Jurkat, Clone E6-1 (cell line): ENCODE data around the gene PRPSAP2.

ENCODE experiments used
- DNase-seq: peaks from one replicate; pipeline ENCODE4 v3.0.0-alpha.2; 2011; ENCODE audit warnings: low read depth, low spot score
- H3K4me3 ChIP-seq: 2 replicates; pipeline ENCODE4 v1.5.1; 2011; ENCODE audit warnings: mild to moderate bottlenecking, low read length, control low read depth, moderate library complexity

The PRPSAP2 gene

GRCh38 chr17:18970582-18971480 is 112.9 kb downstream of the PRPSAP2 start:
- H3K4me3 ChIP-seq: no peak overlapping the region
- no peak for DNase-seq

DNA sequence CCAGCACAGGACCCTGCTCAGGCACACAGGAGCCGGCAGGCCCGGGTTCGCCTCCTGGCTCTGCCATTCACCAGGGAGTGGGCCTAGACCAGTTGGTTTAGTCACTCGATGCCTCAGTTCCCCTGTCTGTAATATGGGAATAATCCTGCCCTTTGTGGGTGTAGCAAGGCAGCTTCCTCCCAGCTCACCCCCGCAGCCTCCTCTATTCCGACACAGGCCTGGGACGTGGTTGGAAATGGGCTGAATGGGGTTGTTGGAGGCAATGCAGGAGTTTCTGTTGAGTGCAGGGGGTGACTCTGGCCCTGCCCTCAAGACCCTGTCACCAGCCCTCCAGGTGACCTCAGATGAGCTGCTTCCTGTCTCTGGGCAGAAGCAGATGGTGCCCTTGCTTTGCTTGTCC is 113.9 kb downstream of the PRPSAP2 start:
- H3K4me3 ChIP-seq: no peak overlapping the region
- DNase-seq: no peak

DNA sequence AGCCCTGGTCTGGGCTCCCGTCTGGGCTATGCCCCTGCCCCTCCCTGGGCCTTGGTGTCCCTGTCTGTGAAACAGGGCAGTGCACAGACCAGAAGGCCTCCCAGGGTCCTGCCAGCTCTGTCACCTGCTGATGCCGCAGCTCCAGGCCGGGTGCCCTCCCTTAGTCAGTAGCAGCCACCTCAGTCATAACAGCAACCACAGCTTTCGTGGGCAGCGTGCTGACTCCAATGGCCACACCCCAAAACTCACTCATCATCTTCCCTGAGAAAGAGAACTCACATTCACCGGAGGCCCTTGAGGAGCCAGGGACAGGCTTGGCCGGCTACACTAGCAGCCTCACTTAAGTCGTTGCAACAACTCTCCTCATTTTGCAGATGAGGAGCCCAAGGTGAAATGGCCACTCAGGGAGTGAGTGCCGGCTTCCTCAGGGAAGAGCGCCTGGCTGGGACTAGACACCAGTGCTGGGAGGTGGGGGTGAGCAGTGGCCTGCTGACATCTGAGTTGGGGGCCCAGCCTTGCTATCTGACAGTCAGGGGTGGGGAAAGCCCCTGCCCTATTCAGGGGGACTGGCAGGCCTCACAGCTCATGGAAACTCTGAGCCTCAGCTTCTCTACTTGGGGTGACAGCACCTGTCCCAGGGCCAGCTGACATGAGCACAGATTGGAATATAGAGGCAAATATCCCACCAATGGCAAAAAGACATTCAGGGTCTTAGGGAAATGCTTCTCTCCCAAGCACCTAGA is 116.6 kb downstream of the PRPSAP2 start:
- no peak for DNase-seq
- H3K4me3 ChIP-seq: no peak overlapping the region

DNA sequence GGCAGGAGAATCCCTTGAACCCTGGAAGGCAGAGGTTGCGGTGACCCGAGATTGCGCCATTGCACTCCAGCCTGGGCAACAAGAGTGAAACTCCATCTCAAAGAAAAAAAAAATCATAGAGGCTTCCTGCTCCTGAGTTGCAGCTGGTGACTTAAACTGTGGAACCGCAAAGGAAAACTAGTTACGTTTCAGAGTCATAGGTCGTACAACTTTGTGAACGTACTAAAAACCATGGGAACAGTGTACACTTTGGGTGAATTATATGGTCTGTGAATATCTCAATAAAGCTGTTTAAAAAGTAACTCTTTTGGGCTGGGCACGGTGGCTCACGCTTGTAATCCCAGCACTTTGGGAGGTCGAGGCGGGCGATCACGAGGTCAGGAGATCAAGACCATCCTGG is 117.7 kb downstream of the PRPSAP2 start:
- no peak overlapping the region for H3K4me3 ChIP-seq
- no peak for DNase-seq

DNA sequence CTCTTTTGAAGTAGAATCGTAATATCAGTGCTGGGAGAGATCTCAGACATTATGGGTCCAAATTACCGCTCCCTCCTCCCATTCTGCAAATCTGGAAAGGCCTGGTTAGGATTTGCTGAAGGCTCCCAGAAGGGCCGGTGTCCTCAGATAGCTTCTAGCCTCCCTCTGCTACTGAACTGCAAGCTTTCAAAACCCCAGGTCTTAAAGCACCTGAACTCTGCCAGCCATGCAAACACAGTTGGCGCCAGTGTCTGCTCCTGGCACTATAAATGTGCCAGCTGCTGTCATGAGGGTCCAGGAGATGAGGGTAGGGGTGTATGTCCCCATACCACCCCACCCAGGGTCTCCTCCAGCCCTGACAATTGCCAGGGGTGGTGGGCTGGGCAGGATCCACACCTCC is 118.3 kb downstream of the PRPSAP2 start:
- no peak for DNase-seq

DNA sequence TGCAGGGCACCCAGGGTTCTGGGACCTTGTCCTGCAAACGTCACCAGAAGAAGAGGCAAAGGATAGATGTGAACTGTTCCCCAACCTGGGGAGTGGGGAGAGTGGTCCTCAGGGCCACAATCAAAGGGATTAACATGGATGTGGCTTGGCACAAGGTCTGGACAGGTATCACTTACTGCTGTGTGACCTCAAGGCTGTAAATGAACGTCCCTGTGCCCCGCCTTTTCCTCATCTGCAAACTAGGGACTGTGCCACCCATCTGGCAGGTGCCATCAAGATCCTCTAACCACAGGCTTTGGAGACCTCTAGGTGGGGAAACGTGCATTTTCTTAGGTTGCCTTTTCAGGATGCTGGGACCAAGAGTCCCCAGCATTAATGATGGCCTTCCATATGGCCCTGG is 119.1 kb downstream of the PRPSAP2 start:
- DNase-seq: no peak
- no peak overlapping the region for H3K4me3 ChIP-seq

More for the DNA sequence above, 118.3 kb downstream of the PRPSAP2 start:
- H3K4me3 ChIP-seq: no peak overlapping the region

GRCh38 chr17:18977646-18978045 is 119.7 kb downstream of the PRPSAP2 start:
- no peak for DNase-seq
- H3K4me3 ChIP-seq: no peak overlapping the region

DNA sequence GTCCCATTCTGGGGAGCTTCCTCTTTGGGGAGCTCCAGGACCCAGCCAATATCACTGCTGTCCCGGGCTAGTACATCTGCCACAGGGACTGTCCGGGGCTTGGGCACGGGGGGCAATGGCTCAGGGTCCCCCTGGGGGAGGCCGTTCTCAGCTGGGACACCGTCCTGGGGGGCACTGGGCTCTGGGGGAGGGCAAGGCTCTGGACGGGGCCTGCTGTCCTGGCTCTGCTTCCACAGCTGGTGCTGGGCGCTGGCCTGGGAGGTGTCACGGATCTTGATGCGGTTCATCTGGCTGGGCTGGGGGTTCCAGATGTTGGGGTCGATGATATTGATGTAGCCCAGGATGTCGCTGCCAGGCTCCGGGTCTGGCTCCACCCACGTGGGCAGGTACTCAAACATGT is 120.1 kb downstream of the PRPSAP2 start:
- no peak overlapping the region for H3K4me3 ChIP-seq
- no peak for DNase-seq

DNA sequence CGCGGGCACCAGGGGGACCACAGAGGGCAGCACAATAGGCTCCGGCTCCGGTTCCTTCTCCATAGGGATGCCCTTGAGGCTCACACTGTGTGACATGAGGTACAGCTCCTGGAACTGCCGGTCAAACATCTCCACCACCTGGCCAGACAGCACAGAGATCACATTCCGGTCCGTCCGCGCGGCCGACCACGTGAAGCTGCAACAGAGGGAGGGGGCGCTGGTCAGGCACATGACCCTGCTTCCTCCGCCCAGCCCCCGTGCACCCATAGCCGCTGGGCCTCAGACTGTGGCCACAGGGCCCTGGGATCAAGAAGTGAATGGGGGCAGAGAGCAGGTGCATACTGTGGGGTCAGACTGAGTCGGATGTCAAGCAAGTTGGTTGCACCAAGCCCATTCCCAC is 120.7 kb downstream of the PRPSAP2 start:
- no peak overlapping the region for H3K4me3 ChIP-seq
- no peak for DNase-seq
